HEK293T (cell line): ENCODE measurements around the gene WDR83.

Experiments
- BHLHE40 ChIP-seq: fragments of 450-650 bp; IDR thresholded peaks from 2 replicates; pipeline ENCODE4 v1.6.1; 2016; ENCODE audit warnings: mild to moderate bottlenecking, moderate library complexity, borderline replicate concordance
- CTBP1 ChIP-seq: fragments of 450-650 bp; IDR thresholded peaks from 2 replicates; pipeline ENCODE4 v1.6.1; 2016; ENCODE audit warnings: borderline replicate concordance
- ELF4 ChIP-seq: fragments of 450-650 bp; IDR thresholded peaks from 2 replicates; pipeline ENCODE4 v1.6.1; 2017; ENCODE audit warnings: antibody characterized with exemption
- FOXK2 ChIP-seq: fragments of 450-650 bp; IDR thresholded peaks from 2 replicates; pipeline ENCODE4 v1.6.1; 2016; ENCODE audit warnings: mild to moderate bottlenecking
- FOXM1 ChIP-seq: fragments of 450-650 bp; IDR thresholded peaks from 2 replicates; pipeline ENCODE4 v1.6.1; 2017; ENCODE audit warnings: mild to moderate bottlenecking, borderline replicate concordance
- HDGF ChIP-seq: fragments of 450-650 bp; IDR thresholded peaks from 2 replicates; pipeline ENCODE4 v1.6.1; 2017; ENCODE audit warnings: antibody characterized with exemption, borderline replicate concordance
- NFRKB ChIP-seq: fragments of 450-650 bp; IDR thresholded peaks from 2 replicates; pipeline ENCODE4 v1.6.1; 2016; ENCODE audit warnings: mild to moderate bottlenecking, moderate library complexity
- PKNOX1 ChIP-seq: fragments of 450-650 bp; IDR thresholded peaks from 2 replicates; pipeline ENCODE4 v1.6.1; 2016
- SP1 ChIP-seq: fragments of 450-650 bp; IDR thresholded peaks from 2 replicates; pipeline ENCODE4 v1.6.1; 2017
- TARDBP ChIP-seq: fragments of 450-650 bp; IDR thresholded peaks from 2 replicates; pipeline ENCODE4 v1.6.1; 2016

GRCh38 chr19:12685831-12686230 is 19.2 kb downstream of the WDR83 start:
- no peak for TF ChIP-seq CTBP1
- no peak for TF ChIP-seq FOXM1
- no peak for TF ChIP-seq FOXK2
- no peak for TF ChIP-seq ELF4
- TF ChIP-seq BHLHE40 = no peak
- TF ChIP-seq HDGF = no peak
- no peak for TF ChIP-seq TARDBP
- no peak for TF ChIP-seq SP1
- no peak for TF ChIP-seq NFRKB
- peak; percentile 68 for TF ChIP-seq PKNOX1
